ENCODE measurements around the gene GPRIN3. TPM values are rescaled to one million over a fixed set of nuclear protein-coding genes. Genes with fewer than 3 reads are reported as not detected.

The GPRIN3 gene
- polyA plus RNA-seq, 1 donor (not counting 4 experiments of a cell fraction or from before 2014, with no cell fraction given), result not detected

DNA sequence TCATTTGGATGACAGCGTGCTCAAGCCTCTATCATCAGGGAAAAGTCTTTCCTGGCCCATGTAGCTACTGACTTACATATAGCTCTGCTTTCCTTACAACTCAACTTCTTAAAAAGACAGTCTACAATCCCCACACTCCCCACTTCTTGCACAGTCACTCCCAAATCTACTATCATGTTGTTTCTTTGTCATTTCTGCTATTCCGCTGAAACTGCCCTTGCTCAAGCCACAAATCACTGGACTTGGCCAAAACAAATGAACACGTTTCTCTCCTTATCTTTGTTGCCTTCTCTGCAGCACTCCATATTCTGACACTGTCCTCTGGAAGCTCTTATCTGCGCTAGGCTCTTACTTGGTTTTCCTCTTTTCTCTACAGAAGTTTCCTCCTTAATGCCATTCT is 28.2 kb downstream of the GPRIN3 start:
- no peaks in the 10 kb centered on the region for H3K36me3 ChIP-seq (ENCODE audit: control insufficient read depth in 2 of 2, extremely low read depth in 1 of 2, insufficient read depth in 2 of 2, low read length in 2 of 2)
- no peaks in the 10 kb centered on the region for H3K9me1 ChIP-seq (ENCODE audit: control insufficient read depth, extremely low read depth, insufficient read depth, low read length)
- dilution Hi-C loops (cut with MboI; ENCODE audit: extremely low pct_ligation_motif_present, low sequenced_read_pairs), result no loop called here
- H3K4me1 ChIP-seq (ENCODE audit: control insufficient read depth, extremely low read depth, insufficient read depth, low read length), result no peaks in the 10 kb centered on the region
- H3K4me3 ChIP-seq (ENCODE audit: control insufficient read depth in 2 of 3, extremely low read depth in 1 of 3, insufficient read depth in 2 of 3, low read depth in 1 of 3, low read length in 3 of 3), result no peak overlapping the region
- no peak overlapping the region for H3K4me2 ChIP-seq (ENCODE audit: control insufficient read depth, extremely low read depth, insufficient read depth, low read depth, low read length)
- no peaks in the 10 kb centered on the region for H3K79me2 ChIP-seq (ENCODE audit: control insufficient read depth, insufficient read depth, low read length)
- H3K9me3 ChIP-seq (ENCODE audit: control insufficient read depth, low read depth, low read length), result no peaks in the 10 kb centered on the region
- FAIRE-seq, result no peak
- no peaks in the 10 kb centered on the region for H3K27me3 ChIP-seq (ENCODE audit: control insufficient read depth, extremely low read depth, insufficient read depth, low read length)
- DNase-seq (ENCODE audit: low read depth, low spot score), result no peak
- TF ChIP-seq, protein P1, sequence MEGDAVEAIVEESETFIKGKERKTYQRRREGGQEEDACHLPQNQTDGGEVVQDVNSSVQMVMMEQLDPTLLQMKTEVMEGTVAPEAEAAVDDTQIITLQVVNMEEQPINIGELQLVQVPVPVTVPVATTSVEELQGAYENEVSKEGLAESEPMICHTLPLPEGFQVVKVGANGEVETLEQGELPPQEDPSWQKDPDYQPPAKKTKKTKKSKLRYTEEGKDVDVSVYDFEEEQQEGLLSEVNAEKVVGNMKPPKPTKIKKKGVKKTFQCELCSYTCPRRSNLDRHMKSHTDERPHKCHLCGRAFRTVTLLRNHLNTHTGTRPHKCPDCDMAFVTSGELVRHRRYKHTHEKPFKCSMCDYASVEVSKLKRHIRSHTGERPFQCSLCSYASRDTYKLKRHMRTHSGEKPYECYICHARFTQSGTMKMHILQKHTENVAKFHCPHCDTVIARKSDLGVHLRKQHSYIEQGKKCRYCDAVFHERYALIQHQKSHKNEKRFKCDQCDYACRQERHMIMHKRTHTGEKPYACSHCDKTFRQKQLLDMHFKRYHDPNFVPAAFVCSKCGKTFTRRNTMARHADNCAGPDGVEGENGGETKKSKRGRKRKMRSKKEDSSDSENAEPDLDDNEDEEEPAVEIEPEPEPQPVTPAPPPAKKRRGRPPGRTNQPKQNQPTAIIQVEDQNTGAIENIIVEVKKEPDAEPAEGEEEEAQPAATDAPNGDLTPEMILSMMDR (optimal IDR thresholded peaks at IDR 0.05 in 1 of 3, IDR thresholded peaks at IDR 0.05 in 1 of 3, conservative IDR thresholded peaks at IDR 0.05 in 1 of 3; ENCODE audit: extremely low read depth in 1 of 3, insufficient read depth in 2 of 3, low read length in 3 of 3), result no peak
- no peak for TF ChIP-seq EZH2 (IDR thresholded peaks at IDR 0.05; ENCODE audit: low read length)
- H4K20me1 ChIP-seq (ENCODE audit: control insufficient read depth, extremely low read depth, insufficient read depth, low read length), result no peaks in the 10 kb centered on the region
- H2AFZ ChIP-seq (ENCODE audit: control insufficient read depth, low read length), result no peak overlapping the region
- H3K9ac ChIP-seq (ENCODE audit: control insufficient read depth, extremely low read depth, insufficient read depth, low read length), result no peak overlapping the region
- no peak overlapping the region for H3K27ac ChIP-seq (ENCODE audit: control insufficient read depth, insufficient read depth, low read length)

DNA sequence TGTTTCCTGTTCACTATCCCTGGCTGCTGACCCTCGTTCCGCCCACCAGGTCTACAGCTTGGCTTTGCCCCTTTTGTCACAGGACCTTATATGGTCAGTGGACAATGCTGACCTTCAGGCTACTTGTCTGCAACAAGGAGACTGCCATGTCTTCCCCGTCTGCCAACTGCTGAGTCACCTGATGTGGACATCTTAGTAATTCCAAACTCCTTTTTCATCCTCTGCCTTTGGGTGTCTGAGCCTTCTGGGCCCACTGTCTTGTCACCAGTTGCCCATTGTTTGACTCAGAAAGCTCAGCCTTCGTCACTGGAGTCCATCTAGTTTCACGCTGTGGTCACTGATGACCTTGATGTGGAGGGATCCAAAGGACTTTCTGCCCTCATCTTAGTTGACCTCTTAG is 30.2 kb downstream of the GPRIN3 start:
- no peak overlapping the region for H3K27ac ChIP-seq (ENCODE audit: control insufficient read depth, insufficient read depth, low read length)
- H3K4me1 ChIP-seq (ENCODE audit: control insufficient read depth, extremely low read depth, insufficient read depth, low read length), result no peaks in the 10 kb centered on the region
- no peaks in the 10 kb centered on the region for H3K9me3 ChIP-seq (ENCODE audit: control insufficient read depth, low read depth, low read length)
- H2AFZ ChIP-seq (ENCODE audit: control insufficient read depth, low read length), result no peak overlapping the region
- H4K20me1 ChIP-seq (ENCODE audit: control insufficient read depth, extremely low read depth, insufficient read depth, low read length), result no peaks in the 10 kb centered on the region
- FAIRE-seq, result no peak
- dilution Hi-C loops (cut with MboI; ENCODE audit: extremely low pct_ligation_motif_present, low sequenced_read_pairs), result no loop called here
- H3K4me2 ChIP-seq (ENCODE audit: control insufficient read depth, extremely low read depth, insufficient read depth, low read depth, low read length), result no peak overlapping the region
- no peak overlapping the region for H3K9ac ChIP-seq (ENCODE audit: control insufficient read depth, extremely low read depth, insufficient read depth, low read length)
- H3K9me1 ChIP-seq (ENCODE audit: control insufficient read depth, extremely low read depth, insufficient read depth, low read length), result no peaks in the 10 kb centered on the region
- DNase-seq (ENCODE audit: low read depth, low spot score), result no peak
- no peaks in the 10 kb centered on the region for H3K79me2 ChIP-seq (ENCODE audit: control insufficient read depth, insufficient read depth, low read length)
- H3K4me3 ChIP-seq (ENCODE audit: control insufficient read depth in 2 of 3, extremely low read depth in 1 of 3, insufficient read depth in 2 of 3, low read depth in 1 of 3, low read length in 3 of 3), result no peak overlapping the region
- H3K36me3 ChIP-seq (ENCODE audit: control insufficient read depth in 2 of 2, extremely low read depth in 1 of 2, insufficient read depth in 2 of 2, low read length in 2 of 2), result no peaks in the 10 kb centered on the region
- TF ChIP-seq, protein P1 (optimal IDR thresholded peaks at IDR 0.05 in 1 of 3, IDR thresholded peaks at IDR 0.05 in 1 of 3, conservative IDR thresholded peaks at IDR 0.05 in 1 of 3; ENCODE audit: extremely low read depth in 1 of 3, insufficient read depth in 2 of 3, low read length in 3 of 3), result no peak
- TF ChIP-seq EZH2 (IDR thresholded peaks at IDR 0.05; ENCODE audit: low read length), result no peak
- H3K27me3 ChIP-seq (ENCODE audit: control insufficient read depth, extremely low read depth, insufficient read depth, low read length), result no peaks in the 10 kb centered on the region

Measured in keratinocyte (primary cell).